ENCODE measurements around the gene PRR19.
A peak's percentile ranks its signal among the peaks of the same experiment; 100 is the strongest.
"Not testable (repeated sequence)": the region's sequence is repeated elsewhere in the genome, so short reads cannot be mapped to it uniquely, and the experiment has no call there.

Gene PRR19

DNA sequence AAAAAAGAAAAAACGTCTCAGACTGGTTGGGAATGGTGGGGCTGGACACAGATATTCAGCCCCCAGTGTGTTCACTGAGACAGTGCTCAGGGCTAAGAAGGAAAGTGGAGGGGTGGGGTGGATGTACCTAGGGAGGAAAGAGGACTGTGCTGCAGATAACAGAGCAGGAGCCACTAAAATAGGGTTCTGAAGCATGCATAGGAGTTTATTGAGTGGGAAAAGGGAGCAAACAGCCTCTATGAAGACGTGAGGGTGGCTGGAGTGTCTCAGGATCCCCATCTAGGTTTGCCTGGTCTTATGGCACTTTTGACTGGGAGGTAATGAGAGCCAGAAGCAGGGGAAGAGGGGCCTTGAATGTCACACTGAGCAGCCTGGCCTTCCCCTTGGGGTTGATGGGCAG lies 26.9 kb downstream of the PRR19 start:
- DNase-seq = no peak

DNA sequence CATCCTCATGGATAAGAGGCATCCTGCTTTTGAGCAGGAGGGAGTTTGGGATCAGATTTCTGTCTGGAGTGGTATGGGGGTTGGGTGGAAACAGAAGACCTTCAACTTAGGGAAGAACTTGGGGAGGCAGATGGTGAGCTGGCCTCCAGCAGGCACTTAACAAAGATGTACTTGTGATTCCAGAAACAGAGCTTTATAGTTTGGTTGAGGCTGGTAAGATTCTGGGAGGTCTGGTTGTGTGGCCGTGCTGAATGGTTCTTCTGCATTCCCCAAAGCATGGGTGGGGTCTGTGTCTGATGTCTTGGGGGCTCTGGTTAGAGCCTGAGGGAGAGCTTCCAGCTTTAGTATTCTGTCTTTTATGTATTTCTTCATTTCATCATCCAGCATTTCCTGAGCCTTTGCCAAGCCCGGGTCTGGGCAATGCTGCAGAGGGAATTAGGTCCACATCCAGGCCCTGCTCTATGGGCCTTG lies 28.3 kb downstream of the PRR19 start:
- DNase-seq = no peak

DNA sequence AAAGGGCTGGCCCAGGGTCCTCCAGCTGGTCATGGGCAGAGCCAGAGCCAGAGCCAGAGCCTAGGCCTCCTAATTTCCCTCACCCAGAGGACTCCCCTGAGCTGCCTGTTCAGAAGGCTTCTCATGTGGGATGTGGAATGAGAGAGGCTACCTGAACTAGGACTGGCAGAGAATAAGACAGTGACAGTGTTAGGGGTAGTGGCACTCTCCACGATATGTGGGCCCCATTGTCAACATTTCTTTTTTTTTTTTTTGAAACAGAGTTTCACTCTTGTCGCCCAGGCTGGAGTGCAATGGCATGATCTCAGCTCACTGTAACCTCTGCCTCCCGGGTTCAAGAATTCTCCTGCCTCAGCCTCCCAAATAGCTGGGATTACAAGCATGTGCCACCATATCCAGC lies 29.4 kb downstream of the PRR19 start:
- not testable (repeated sequence) for DNase-seq

DNA sequence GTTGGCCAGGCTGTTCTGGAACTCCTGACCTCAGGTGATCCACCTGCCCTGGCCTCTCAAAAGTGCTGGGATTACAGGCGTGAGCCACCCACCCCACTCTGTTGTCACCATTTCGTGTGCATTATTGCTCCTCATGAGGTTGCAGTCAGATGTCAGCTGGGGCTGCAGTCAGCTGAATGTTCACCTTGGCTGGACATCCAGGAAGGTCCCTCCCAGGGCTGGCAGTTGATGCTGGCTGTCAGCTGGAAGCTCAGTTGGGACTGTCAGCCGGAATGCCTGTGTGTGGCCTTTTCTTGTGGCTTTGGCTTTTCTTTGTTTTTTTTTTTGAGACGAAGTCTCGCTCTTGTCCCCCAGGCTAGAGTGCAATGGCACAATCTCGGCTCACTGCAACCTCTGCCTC lies 30.1 kb downstream of the PRR19 start:
- DNase-seq = no peak

DNA sequence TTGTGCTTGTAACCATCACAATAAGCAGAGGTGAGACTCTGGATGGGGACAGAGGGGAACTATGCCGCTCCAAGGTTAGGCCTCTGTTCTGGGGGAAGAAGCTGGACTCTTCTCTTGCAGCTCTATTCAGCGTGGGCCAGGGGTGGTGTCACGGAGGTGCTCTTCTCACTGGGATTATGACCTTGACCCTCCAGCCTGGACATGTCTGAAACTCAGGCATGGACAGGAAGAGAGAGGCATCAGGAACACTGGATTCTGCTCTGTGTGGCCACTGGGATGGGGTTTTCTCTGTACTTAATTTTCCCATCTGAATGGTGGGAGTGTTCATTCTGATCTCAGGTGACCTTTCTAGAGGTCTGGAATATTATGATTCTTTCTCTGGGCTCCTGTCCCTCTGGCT lies 31.1 kb downstream of the PRR19 start:
- no peak for DNase-seq

DNA sequence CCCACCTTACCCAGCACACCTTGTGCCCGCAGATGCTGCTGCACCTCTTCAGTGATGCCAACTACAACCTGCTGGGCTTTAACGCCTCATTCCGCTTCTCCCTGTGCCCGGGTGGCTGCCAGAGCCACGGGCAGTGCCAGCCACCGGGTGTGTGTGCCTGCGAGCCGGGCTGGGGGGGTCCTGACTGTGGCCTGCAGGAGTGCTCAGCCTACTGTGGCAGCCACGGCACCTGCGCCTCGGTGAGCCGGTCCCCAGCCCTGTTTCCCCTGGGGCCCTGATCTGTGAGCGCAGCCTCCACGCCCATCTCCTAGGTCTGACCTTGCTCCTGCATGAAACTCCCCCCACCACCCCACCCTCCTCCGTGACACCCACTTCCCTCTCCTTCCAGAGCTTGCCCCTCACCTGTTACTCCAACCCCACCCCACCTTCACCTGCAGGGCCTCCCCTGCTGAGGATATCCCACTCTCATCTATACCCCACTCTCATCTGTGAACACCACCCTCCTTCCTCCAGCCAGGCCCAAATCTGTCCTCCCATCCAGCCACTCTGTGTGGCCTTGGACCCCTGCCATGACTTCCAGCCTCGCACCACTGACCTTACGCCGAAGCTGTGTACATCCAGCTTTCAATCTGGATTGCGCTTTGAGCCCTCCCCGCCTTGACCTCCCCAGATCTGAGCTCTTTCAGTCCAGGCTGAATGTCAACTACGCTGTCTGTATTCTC lies 32.2 kb downstream of the PRR19 start:
- no peak for DNase-seq

DNA sequence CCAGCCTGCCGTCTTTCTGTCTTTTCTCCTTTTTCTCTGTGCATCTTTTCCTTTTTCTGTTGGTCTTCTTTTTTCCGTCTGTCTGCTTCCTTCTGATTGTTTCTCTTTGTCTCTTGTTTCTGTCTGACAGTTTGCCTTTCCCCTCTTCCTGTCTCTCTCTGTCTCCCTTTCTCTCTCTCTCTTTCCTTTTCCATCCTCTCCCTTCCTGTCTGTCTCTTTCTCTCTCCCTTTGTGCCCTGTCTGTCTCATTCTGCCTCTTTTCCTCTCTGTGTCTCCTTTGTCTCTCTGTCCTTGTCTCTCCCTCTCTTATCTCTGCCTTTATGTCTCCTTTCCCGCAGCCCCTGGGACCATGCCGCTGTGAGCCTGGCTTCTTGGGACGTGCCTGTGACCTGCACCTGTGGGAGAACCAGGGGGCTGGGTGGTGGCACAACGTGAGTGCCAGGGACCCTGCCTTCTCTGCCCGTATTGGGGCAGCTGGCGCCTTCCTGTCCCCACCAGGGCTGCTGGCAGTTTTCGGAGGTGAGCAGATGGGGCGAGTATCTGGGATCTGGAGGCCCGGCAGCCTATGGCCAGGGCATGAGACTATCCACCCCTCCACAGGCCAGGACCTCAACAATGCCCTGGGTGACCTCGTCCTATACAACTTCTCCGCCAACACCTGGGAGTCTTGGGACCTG lies 32.9 kb downstream of the PRR19 start:
- no peak for DNase-seq

DNA sequence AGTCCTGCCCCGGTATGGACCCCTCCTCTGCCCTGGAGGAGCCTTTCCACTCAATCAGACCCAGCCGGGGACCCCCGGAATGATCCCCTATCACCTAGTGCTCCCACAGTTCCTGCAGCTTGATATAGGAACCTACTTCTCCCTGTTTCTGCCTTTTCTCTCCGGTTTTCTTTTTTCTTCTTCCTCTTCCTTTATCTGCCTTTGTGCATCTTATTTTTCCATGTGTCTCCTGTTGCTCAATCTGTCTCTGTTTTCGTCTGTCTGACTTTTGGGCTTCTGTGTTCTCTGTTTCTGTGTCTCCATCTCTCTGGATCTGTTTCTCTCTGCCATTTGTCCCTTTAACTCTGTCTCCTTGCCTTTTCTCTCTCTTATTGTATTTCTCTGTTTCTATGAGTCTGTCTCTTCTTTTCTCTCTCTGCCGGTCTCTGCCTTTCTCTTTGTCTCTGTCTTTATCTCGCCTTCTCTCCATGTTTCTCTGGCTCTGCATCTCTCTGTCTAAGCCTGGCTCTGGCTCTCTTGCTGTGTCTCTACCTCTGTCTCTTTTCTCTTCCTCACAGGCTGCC lies 33.5 kb downstream of the PRR19 start:
- DNase-seq = no peak

DNA sequence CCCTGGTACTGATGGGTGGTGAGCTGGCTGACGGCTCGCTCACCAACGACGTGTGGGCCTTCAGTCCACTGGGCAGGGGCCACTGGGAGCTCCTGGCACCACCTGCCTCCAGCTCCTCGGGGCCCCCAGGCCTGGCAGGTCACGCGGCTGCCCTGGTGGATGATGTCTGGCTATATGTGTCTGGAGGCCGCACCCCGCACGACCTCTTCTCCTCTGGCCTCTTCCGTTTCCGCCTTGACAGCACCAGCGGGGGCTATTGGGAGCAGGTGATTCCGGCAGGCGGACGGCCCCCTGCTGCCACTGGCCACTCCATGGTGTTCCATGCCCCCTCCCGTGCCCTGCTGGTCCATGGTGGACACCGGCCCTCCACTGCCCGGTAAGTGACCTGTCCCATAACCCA lies 34.0 kb downstream of the PRR19 start:
- no peak for DNase-seq

DNA sequence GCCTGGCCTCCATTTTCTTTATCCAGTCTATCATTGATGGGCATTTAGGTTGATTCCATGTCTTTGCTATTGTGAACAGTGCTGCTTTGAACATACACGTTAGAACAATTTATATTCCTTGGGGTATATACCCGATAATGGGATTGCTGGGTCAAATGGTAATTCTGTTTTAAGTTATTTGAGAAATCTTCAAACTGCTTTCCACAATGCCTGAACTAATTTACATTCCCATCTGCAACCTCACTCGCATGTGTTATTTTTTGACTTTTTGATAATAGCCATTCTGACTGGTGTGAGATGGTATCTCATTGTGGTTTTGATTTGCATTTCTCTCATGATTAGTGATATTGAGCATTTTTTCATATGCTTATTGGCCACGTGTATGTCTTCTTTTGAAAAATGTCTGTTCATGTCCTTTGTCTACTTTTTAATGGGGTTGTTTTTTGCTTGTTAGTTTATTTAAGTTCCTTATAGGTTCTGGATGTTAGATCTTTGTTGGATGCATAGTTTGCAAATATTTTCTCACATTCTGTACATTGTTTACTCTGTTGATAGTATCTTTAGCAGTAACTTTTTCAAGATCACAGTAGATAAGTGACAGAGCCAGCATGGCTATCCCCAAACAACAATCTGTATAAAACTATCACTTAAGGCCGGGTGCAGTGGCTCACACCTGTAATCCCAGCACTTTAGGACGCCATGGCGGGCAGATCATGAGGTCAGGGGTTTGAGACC lies 37.4 kb downstream of the PRR19 start:
- not testable (repeated sequence) for DNase-seq

DNA sequence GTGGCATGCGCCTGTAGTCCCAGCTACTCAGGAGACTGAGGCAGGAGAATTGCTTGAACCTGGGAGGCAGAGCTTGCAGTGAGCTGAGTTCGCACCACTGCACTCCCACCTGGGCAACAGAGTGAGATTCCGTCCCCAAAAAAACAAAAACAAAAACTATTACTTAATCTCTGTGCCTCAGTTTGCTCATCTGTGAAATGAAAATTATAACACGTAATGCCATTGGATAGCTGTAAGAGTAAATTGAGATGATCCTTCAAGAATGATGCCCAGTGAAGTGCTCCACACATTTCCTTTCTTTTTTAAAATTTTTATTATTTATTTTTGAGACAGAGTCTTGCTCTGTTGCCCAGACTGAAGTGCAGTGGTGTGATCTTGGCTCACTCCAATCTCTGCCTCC lies 38.0 kb downstream of the PRR19 start:
- not testable (repeated sequence) for DNase-seq

DNA sequence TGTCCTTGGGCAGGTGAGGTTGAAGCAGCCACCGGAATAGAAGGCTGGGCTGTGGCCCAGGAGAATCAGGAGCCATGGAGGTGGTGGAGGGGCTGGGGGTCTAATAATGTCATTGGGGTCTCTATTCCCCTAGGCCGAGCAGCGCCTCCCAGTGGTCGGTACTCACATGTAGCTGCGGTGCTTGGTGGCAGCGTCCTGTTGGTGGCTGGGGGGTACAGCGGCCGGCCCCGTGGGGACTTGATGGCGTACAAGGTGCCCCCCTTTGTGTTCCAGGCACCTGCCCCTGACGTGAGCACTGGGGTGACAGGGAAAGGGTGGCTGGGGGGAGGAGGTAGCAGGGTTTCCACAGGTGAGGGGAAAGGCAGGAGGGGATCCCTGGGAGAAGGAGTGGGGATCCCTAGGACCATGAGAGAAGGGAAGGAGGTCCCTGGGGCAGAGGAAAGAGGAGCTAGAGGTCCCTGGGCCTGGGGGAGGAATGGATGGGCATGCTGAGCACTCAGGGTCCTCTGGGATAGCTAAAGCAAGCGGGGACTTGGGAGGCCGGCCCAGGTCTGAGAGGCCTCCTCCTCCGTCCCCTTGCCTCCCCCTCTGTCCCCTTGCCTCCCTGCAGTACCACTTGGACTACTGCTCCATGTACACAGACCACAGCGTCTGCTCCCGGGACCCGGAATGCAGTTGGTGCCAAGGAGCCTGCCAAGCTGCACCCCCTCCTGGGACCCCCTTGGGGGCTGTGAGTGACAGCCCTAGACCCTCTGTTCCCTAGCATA lies 41.6 kb downstream of the PRR19 start:
- no peak for DNase-seq

DNA sequence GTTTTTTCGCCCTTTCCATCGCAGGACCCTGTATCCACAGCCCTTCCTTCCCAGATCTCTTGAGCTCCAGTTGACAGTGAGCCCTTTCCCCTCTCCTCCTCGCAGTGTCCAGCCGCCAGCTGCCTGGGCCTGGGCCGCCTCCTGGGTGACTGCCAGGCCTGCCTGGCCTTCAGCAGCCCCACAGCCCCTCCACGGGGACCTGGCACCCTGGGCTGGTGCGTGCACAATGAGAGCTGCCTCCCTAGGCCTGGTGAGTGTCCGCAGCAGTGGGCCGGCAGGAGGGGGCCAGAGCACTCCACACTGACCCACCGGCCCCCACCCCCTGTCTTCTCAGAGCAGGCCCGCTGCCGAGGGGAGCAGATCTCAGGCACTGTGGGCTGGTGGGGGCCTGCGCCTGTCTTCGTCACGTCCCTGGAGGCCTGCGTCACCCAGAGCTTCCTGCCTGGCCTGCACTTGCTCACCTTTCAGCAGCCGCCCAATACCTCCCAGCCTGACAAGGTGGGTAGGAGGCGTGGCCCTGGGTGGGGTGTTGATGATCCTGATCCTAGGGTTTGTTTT lies 42.5 kb downstream of the PRR19 start:
- DNase-seq = no peak

DNA sequence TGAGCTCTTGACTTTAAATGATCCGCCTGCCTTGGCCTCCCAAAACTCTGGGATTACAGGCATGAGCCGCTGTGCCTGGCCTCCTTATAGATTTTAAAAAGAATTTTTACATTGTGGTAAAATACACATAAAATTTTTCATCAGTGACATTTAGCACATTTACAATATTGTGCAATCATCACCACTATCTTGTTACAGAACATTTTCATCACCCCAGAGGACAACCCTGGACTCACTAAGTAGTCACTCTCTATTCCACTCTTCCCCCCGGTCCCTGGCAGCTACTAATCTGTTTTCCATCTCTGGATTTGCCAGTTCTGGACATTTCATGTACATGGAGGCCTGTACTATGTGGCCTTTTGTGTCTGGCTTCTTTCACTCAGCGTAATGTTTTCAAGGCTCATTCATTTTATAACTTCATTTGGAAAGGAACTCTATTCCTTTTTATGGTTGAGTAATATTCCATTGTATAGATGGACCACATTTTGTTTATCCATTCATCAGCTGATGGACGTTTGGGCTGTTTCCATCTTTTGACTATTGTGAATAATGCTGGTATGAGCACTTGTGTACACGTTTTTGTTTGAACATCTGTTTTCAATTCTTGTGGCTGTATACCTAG lies 43.4 kb downstream of the PRR19 start:
- no peak for DNase-seq

DNA sequence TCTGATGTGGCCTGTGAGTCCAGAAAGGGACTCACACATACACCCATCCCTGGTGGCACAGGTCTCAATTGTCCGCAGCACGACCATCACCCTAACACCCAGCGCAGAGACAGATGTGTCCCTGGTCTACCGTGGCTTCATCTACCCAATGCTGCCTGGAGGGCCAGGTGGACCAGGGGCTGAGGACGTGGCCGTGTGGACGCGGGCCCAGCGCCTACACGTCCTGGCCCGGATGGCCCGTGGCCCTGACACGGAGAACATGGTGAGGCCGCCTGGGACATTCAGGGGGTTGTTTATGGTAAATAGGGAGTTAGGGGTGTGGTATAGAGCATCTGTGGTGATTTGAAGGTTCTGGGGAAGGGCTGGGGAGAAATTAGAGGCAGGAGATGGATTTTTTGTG lies 46.3 kb downstream of the PRR19 start:
- DNase-seq = no peak

DNA sequence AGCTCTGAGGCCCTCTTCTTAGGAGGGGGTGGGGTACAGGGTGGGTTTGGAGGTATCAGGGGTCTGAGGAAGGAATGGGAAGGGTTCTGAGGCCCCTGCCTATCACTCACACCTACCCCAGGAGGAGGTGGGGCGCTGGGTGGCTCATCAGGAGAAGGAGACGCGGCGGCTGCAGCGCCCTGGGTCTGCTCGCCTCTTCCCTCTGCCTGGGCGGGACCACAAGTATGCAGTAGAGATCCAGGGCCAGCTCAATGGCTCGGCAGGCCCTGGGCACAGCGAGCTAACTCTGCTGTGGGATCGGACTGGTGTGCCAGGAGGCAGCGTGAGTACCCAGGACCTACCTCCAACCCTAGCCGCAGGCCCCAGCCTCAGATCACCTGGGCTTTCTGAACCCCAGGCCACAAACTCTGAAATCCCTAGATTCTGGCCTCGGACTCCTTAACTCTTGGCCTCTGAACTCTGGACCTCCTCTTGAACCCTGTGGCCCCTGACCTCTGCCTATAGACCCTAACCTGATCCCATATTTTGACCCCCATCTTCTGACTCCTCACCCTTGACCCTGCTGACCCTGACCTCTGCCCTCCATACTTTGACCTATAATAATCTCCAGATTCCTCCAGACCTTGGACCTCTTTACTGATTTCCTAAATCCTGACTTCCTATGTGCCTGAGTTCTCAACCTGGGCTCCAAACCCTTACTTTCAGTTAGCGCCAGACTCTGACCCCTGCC lies 47.6 kb downstream of the PRR19 start:
- no peak for DNase-seq

DNA sequence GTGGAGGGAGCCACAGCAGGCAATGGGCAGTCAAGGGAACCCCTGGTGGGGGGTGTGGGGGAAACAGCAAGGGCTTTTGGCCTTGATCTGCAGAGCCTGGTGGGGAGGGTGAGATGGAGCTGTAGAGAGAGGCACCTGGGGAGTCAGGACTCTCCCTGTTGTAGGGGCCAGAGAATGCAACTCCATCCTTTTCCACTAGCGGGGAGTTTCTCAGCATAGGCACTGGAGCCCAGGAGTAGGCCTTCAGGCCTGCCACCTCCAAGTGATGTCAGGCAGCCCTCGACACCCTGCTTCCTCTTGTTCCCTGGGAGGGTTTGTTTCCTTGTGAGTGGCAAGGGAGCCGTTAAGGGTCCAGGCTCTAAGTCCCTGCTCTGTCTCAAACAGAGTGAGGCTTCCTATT lies 48.5 kb downstream of the PRR19 start:
- no peak for DNase-seq

DNA sequence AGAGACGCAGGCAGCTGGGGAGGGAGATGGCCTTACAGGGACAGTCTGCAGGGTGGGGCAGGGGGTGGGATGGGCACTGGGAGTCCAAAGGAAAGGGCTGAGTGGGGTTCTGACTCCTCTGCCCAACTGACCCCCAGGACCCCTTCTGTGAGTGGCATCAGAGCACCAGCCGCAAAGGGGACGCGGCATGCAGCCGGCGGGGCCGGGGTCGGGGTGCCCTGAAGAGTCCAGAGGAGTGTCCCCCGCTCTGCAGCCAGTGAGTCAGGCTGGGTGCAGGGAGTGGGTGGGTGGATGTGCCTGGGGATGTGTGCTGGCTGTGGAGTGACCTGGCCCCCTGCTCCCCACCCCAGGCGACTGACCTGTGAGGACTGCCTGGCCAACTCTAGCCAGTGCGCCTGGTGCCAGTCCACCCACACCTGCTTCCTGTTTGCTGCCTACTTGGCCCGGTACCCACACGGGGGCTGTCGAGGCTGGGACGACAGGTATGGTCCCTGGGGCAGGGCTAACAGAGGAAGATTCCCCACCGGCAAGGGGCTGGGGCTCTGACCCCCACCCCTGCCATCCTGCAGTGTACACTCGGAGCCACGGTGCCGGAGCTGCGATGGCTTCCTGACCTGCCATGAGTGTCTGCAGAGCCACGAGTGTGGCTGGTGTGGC lies 49.3 kb downstream of the PRR19 start:
- no peak for DNase-seq

DNA sequence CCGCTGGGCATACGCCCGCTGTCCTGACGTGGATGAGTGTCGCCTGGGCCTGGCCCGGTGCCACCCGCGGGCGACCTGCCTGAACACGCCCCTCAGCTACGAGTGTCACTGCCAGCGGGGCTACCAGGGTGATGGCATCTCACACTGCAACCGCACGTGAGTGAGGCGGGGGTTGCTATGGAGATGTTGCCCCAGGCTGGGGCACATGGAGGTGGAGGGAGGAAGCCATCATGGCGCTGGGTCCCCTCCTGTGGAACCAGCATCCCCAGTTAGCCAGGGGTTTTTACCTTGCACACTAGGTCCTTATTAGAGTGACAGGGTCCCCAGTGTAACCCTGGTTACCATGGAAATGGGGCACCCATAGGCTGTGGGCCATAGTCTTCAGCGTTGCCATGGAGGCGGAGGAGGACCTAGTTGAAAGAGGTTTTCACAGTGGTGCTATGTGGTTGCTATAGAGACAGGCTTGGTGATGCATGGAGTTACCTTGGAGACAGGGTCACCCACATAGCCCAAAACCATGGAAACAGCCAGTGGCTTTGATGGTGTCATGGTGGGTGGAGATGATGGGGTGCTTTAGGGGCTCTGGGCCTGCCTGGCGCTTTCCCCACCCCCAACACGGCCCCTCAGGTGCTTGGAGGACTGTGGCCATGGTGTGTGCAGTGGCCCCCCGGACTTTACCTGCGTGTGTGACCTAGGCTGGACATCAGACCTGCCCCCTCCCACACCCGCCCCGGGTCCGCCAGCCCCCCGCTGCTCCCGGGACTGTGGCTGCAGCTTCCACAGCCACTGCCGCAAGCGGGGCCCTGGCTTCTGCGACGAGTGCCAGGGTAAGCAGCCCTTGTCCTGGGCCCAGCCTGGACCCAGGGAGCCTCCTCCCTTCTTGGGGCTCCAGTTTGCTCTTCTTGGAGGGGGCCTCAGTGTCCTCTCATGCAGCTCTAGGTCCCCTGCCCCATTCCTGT lies 50.6 kb downstream of the PRR19 start:
- peak; percentile 31 for DNase-seq

Measured in stimulated activated CD8-positive, alpha-beta memory T cell treated with anti-CD3 and anti-CD28 coated beads, Interleukin-4, amount 100 ng/mL, for 48 hours (primary cell).